ENCODE results near the gene TMC6.

TMC6 gene

DNA sequence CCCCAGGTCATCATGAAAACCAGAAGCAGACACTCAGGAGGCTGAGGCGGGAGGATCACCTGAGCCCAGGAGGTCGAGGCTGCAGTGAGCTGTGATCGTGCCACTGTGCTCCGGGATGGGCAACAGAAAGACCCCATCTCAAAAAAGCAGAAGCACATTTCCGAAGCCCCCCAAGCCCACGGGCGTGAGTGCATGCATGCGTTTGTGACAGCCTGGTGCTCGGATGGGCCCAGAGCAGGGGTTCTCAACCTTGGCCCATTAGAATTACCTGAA lies 19.1 kb downstream of the TMC6 start:
- H3K4me3 ChIP-seq (ENCODE audit: low read length) = no peak overlapping the region

DNA sequence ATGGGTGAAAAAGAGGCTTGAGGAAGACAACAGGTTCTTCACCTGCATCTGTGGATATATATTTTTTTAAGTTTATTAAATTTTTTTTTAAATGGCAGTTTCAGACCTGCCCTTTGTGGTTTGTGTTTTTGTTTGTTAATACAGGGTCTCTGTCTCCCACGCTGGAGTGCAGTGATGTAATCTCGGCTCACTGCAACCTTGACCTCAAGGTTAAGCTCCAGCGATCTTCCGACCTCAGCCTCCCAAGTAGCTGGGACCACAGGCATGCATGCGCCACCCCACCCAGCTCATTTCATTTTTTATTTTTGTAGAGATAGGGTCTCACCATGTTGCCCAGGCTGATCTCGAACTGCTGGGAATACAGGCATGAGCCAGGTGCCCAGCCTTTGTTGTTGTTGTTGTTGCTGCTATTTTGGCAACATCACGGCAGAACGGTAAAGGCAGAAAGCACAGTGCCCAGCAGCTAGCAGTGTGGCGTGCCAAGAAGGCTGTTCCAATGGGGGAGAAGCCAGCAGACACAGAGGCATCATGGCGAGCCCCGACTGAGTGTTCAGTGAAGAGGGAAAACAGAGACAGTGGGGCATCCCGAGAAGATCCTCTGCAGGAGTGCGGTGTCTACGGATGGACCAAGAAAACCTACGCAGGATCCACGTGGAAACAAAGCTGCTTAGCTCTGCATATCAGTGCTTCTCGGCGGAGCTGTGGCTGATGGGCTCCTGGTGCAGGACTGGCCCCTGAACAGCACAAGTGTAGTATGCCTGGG lies 19.6 kb downstream of the TMC6 start:
- H3K4me3 ChIP-seq (ENCODE audit: low read length) = no peak overlapping the region
- no peak for DNase-seq (ENCODE audit: low read depth)
- TF ChIP-seq, protein P1, sequence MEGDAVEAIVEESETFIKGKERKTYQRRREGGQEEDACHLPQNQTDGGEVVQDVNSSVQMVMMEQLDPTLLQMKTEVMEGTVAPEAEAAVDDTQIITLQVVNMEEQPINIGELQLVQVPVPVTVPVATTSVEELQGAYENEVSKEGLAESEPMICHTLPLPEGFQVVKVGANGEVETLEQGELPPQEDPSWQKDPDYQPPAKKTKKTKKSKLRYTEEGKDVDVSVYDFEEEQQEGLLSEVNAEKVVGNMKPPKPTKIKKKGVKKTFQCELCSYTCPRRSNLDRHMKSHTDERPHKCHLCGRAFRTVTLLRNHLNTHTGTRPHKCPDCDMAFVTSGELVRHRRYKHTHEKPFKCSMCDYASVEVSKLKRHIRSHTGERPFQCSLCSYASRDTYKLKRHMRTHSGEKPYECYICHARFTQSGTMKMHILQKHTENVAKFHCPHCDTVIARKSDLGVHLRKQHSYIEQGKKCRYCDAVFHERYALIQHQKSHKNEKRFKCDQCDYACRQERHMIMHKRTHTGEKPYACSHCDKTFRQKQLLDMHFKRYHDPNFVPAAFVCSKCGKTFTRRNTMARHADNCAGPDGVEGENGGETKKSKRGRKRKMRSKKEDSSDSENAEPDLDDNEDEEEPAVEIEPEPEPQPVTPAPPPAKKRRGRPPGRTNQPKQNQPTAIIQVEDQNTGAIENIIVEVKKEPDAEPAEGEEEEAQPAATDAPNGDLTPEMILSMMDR (IDR thresholded peaks at IDR 0.05; ENCODE audit: insufficient read depth, low read depth, low read length, missing control alignments) = no peak

More for the DNA sequence above, 19.1 kb downstream of the TMC6 start:
- no peak for DNase-seq (ENCODE audit: low read depth)
- TF ChIP-seq, protein P1 (IDR thresholded peaks at IDR 0.05; ENCODE audit: insufficient read depth, low read depth, low read length, missing control alignments) = no peak

GRCh38 chr17:78107976-78108725 lies 20.4 kb downstream of the TMC6 start:
- TF ChIP-seq, protein P1 (IDR thresholded peaks at IDR 0.05; ENCODE audit: insufficient read depth, low read depth, low read length, missing control alignments) = no peak
- DNase-seq (ENCODE audit: low read depth) = no peak
- H3K4me3 ChIP-seq (ENCODE audit: low read length) = no peak overlapping the region

DNA sequence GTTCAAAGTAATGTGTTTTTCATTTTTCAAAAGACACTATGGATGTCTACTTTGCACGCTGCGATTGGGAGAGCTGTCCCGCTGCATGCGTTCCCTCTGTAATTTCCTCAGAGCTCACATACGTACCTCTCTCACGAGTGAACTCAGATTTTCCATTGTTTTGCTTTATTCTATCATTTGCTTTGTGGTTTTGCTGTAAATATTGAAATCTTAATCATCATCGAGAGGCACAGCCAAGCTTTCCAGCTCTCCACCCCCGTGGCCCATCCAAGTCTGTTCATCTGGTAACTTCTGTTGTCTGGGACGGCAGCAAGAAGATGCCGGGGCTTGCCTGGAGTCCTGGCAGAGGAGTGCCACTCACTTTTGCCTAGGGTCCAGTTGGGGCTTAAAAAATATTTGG lies 21.1 kb downstream of the TMC6 start:
- H3K4me3 ChIP-seq (ENCODE audit: low read length) = no peak overlapping the region
- no peak for DNase-seq (ENCODE audit: low read depth)
- TF ChIP-seq, protein P1 (IDR thresholded peaks at IDR 0.05; ENCODE audit: insufficient read depth, low read depth, low read length, missing control alignments) = no peak

DNA sequence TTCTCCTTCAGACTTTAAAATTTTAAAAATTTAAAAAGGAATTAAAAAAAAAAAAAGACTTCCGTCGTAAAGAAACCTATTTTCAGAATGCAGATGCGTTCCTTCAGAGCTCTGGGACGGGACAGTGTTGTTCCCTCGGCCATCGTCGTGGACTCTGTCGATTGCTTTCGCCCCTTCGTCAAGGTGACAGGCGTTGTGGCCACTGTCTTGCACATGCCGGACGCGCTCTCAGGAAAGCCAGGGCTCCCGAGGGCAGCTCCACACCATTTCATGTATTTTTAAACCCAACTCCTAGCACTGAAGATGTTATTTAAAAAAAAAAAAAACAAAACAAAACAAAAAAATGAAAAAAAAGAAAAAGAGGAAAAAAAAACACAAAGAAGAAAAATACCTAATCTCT lies 22.3 kb downstream of the TMC6 start:
- no peak for DNase-seq (ENCODE audit: low read depth)
- TF ChIP-seq, protein P1 (IDR thresholded peaks at IDR 0.05; ENCODE audit: insufficient read depth, low read depth, low read length, missing control alignments) = no peak
- no peak overlapping the region for H3K4me3 ChIP-seq (ENCODE audit: low read length)

DNA sequence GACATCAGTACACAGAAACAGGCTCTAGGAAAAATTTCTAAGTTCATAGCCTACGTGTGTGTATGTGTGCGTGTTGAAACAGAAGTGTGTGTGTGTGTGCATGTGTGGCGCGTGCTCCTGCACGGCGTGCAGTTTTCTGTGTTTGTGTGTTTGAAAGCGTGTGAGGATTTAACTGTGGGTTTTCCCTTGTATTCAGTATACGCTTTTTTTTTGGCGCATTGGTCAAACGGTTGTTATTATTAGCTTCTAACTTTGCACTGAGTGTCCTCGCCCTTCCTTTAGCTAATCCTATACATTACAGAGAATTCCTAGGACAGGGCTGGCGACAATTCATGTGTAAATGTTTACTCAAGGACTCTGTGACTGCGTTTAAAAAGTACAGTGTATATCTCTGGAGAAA lies 23.0 kb downstream of the TMC6 start:
- DNase-seq (ENCODE audit: low read depth) = no peak
- TF ChIP-seq, protein P1 (IDR thresholded peaks at IDR 0.05; ENCODE audit: insufficient read depth, low read depth, low read length, missing control alignments) = no peak
- H3K4me3 ChIP-seq (ENCODE audit: low read length) = no peak overlapping the region
